ENCODE results near the gene CAPN12. TPM values are rescaled to one million over a fixed set of nuclear protein-coding genes. Genes with fewer than 3 reads are reported as not detected.

Gene CAPN12
- total and polyA plus RNA-seq, 2 of the 8 experiments (the other 6 are each of a cell fraction or from before 2014, with no cell fraction given) = 8.8 to 20.0 TPM

GRCh38 chr19:38718747-38719543, 25.3 kb downstream of the CAPN12 start:
- no peak for FAIRE-seq
- Histone ChIP-seq H3K4me3 (ENCODE audit: extremely low read depth in 1 of 4, insufficient read depth in 2 of 4, low read depth in 3 of 4, low read length in 4 of 4) (no peak overlapping the region), H2BK5ac (ENCODE audit: low read depth, low read length) (peak overlapping the region; percentile 66; the same call in 1 of the 2 replicates), H3K18ac (ENCODE audit: extremely low read depth, low read length) (no peak overlapping the region), H3K79me2 (ENCODE audit: control insufficient read depth in 1 of 2, insufficient read depth in 2 of 2, low read length in 2 of 2) (no peaks in the 10 kb centered on the region), H4K20me1 (replicated peaks in 1 of 2; ENCODE audit: control insufficient read depth in 1 of 2, insufficient read depth in 2 of 2, low read length in 2 of 2) (peaks cover 5 to 18% of the 10 kb centered on the region in 2 experiments), H4K91ac (replicated peaks; ENCODE audit: insufficient read length, low read length) (no peak overlapping the region), H3K4me1 (replicated peaks in 1 of 4; ENCODE audit: control insufficient read depth in 3 of 4, insufficient read depth in 4 of 4, low read length in 3 of 4) (no peaks in the 10 kb centered on the region), H3K56ac (replicated peaks; ENCODE audit: insufficient read length, low read depth, low read length) (no peak overlapping the region), H3K9ac (replicated peaks in 1 of 4; ENCODE audit: extremely low read depth in 1 of 4, low read depth in 3 of 4, low read length in 3 of 4) (no peak overlapping the region; a peak in 1 of 7 replicates), H2AK5ac (ENCODE audit: low read depth, low read length) (no peak overlapping the region), H3K4ac (replicated peaks; ENCODE audit: insufficient read length, low read depth, low read length) (no peak overlapping the region), H3K79me1 (ENCODE audit: low read depth, low read length) (peaks cover 4% of the 10 kb centered on the region; the same call in 1 of the 2 replicates), H3K27ac (ENCODE audit: low read depth, low read length) (no peak overlapping the region; the same call in 1 of the 2 replicates), H2BK120ac (replicated peaks; ENCODE audit: low read depth, low read length) (no peak overlapping the region), H3K14ac (ENCODE audit: insufficient read length) (no peak overlapping the region), H4K8ac (ENCODE audit: extremely low read depth, insufficient read depth, low read length) (peak overlapping the region; percentile 28; the same call in 1 of the 2 replicates), H2BK12ac (ENCODE audit: low read depth, low read length) (no peak overlapping the region), H2AFZ (ENCODE audit: low read length) (no peak overlapping the region), H3K27me3 (replicated peaks in 1 of 4; ENCODE audit: control insufficient read depth in 3 of 4, extremely low read depth in 1 of 4, insufficient read depth in 3 of 4, low read length in 3 of 4) (no peaks in the 10 kb centered on the region), H3K4me2 (ENCODE audit: insufficient read depth in 1 of 2, low read depth in 2 of 2, low read length in 2 of 2) (no peak overlapping the region), H3K9me3 (ENCODE audit: insufficient read depth in 2 of 2, low read depth in 1 of 2, low read length in 1 of 2) (no peaks in the 10 kb centered on the region), H2BK20ac (ENCODE audit: low read length) (no peak overlapping the region), H2BK15ac (ENCODE audit: low read length) (no peak overlapping the region), H3K23ac (ENCODE audit: insufficient read length) (no peak overlapping the region), H3K36me3 (ENCODE audit: control insufficient read depth in 2 of 4, insufficient read depth in 4 of 4, low read length in 3 of 4) (peaks cover 28 to 72% (median 59%) of the 10 kb centered on the region in 4 experiments; a peak in 7 of 8 replicates), H3K23me2 (ENCODE audit: low read depth, low read length) (no peaks in the 10 kb centered on the region; the same call in 1 of the 2 replicates), H4K5ac (ENCODE audit: insufficient read length, low read depth, low read length) (no peak overlapping the region)
- DNase-seq (ENCODE audit: low read depth in 1 of 2, low spot score in 2 of 2) = peak in 1 of 2 experiments; percentile 67
- no peak for TF ChIP-seq SIN3A (conservative IDR thresholded peaks at IDR 0.05 in 1 of 2, IDR thresholded peaks at IDR 0.05 in 1 of 2; ENCODE audit: low read depth in 1 of 2, low read length in 2 of 2)
- peak; percentile 61 to 68 (median 61) for TF ChIP-seq CTCF (IDR thresholded peaks at IDR 0.05; ENCODE audit: control extremely low read depth in 1 of 3, insufficient read depth in 1 of 3, low read depth in 1 of 3, low read length in 3 of 3)
- peak; percentile 41 to 57; a peak in 3 of 4 replicates for TF ChIP-seq RAD21 (IDR thresholded peaks at IDR 0.05 in 1 of 2, conservative IDR thresholded peaks at IDR 0.05 in 1 of 2; ENCODE audit: low read depth in 2 of 2, low read length in 2 of 2)
- TF ChIP-seq POLR2AphosphoS5 (IDR thresholded peaks at IDR 0.05; ENCODE audit: low read depth, low read length) = peak; percentile 15; the same call in 1 of the 2 replicates
- CTCF ChIA-PET (ENCODE audit: partially characterized antibody) = interaction anchor here (0.6 to 2.4 kb wide), 20 partner anchors 8 to 203 kb away, joined by 3 to 8 read pairs (median 4); partner anchors contain the start of gene CAPN12
- 86% methylated on average over 24 of the region's 24 CpGs; no CpG with 5 or more reads in 1 of the 2 experiments for WGBS, 2 experiments (ENCODE audit: extremely low coverage in 1 of 2, insufficient coverage in 1 of 2, insufficient read length in 1 of 2, insufficient replicate concordance in 2 of 2, low coverage in 1 of 2, low lambda C conversion rate in 2 of 2, missing lambda C conversion rate in 1 of 2)
- POLR2A ChIA-PET (ENCODE audit: partially characterized antibody) = interaction anchor here (0.5 to 1.9 kb wide), 16 partner anchors 8 to 164 kb away, joined by 3 to 8 read pairs (median 4); partner anchors contain the start of gene HNRNPL
